Effector memory CD8-positive, alpha-beta T cell (primary cell): Measurements from ENCODE around the gene SF3B4.
A peak's percentile ranks its signal among the peaks of the same experiment; 100 is the strongest.
"Not testable (repeated sequence)": the region's sequence is repeated elsewhere in the genome, so short reads cannot be mapped to it uniquely, and the experiment has no call there.

Experiments used
- ATAC-seq: fragments of 150-1000 bp; cut with Tn5 transposase; replicated peaks from 2 replicates; pipeline ENCODE4 v1.10.0; 2021; ENCODE audit warnings: mild to moderate bottlenecking, moderate library complexity
- DNase-seq, 3 experiments: peaks; one replicate each; pipeline ENCODE4 v3.0.0; 2021
- H3K27ac Mint-ChIP-seq, 2 donors: one replicate each; pipeline ENCODE4 v1.8.0; 2022; ENCODE audit warnings: mild to moderate bottlenecking in 2 of 2, mixed read lengths in 2 of 2, moderate library complexity in 2 of 2
- H3K27me3 Mint-ChIP-seq, 2 donors: one replicate each; pipeline ENCODE4 v1.8.0; 2022; ENCODE audit warnings: mixed read lengths in 2 of 2
- H3K36me3 Mint-ChIP-seq: one replicate; pipeline ENCODE4 v1.8.0; 2022; ENCODE audit warnings: mild to moderate bottlenecking, moderate library complexity, mixed read lengths; ENCODE audit not compliant: insufficient read depth
- H3K4me1 Mint-ChIP-seq, 2 donors: one replicate each; pipeline ENCODE4 v1.8.0; 2022; ENCODE audit warnings: low read depth in 2 of 2, mixed read lengths in 2 of 2
- H3K4me3 Mint-ChIP-seq, 2 donors: one replicate each; pipeline ENCODE4 v1.8.0; 2022; ENCODE audit warnings: mild to moderate bottlenecking in 2 of 2, mixed read lengths in 2 of 2, moderate library complexity in 2 of 2
- H3K9me3 Mint-ChIP-seq, 2 donors: one replicate each; pipeline ENCODE4 v1.8.0; 2022; ENCODE audit warnings: mixed read lengths in 2 of 2
- total RNA-seq, 9 experiments: gene quantifications; one replicate each; lab custom pipeline; 2026; lab: John Stamatoyannopoulos, UW

SF3B4 gene
- total RNA-seq: 22.8 to 53.2 (median 29.8) reads per million in 9 experiments

GRCh38 chr1:149927563-149928400, at the start of gene SF3B4:
TSS of gene SF3B4 (minus strand) at chr1:149927803. CDS start at chr1:149927759, 44 bp downstream.
- Mint-ChIP-seq H3K27me3 (peaks cover 13 to 23% of the 10 kb centered on the region in 2 donors), H3K27ac (peak within 1 kb of the TSS; percentile 95 to 99), H3K4me1 (peaks cover 37 to 39% of the 10 kb centered on the region in 2 donors), H3K36me3 (peaks cover 49% of the 10 kb centered on the region), H3K9me3 (no peaks in the 10 kb centered on the region), H3K4me3 (peak within 1 kb of the TSS; percentile 89 to 95)
- ATAC-seq (peak; percentile 93), DNase-seq (peak; percentile 94 to 95 (median 95))

- Mint-ChIP-seq H3K27me3 (no peaks in the 10 kb centered on the region), H3K9me3 (no peaks in the 10 kb centered on the region), H3K4me1 (peaks cover 2 to 13% of the 10 kb centered on the region in 2 donors), H3K36me3 (peaks cover 24% of the 10 kb centered on the region), H3K27ac (no peak overlapping the region), H3K4me3 (no peak overlapping the region)
- DNase-seq: no peak
- no peak for ATAC-seq
These were observed 49.7 kb upstream of the SF3B4 start for GRCh38 chr1:149977345-149977744.

GRCh38 chr1:149972547-149972946, 44.9 kb upstream of the SF3B4 start:
- H3K27ac Mint-ChIP-seq: peak overlapping the region in 1 of 2 donors; percentile 14
- no peaks in the 10 kb centered on the region for H3K9me3 Mint-ChIP-seq
- no peaks in the 10 kb centered on the region for H3K27me3 Mint-ChIP-seq
- no peak for ATAC-seq
- peaks cover 40% of the 10 kb centered on the region for H3K36me3 Mint-ChIP-seq
- H3K4me1 Mint-ChIP-seq: peaks cover 0 to 3% of the 10 kb centered on the region in 2 donors
- H3K4me3 Mint-ChIP-seq: no peak overlapping the region
- DNase-seq: no peak

GRCh38 chr1:149967646-149968045, 40.0 kb upstream of the SF3B4 start:
- H3K36me3 Mint-ChIP-seq: peaks cover 35% of the 10 kb centered on the region
- no peaks in the 10 kb centered on the region for H3K27me3 Mint-ChIP-seq
- no peak overlapping the region for H3K4me3 Mint-ChIP-seq

GRCh38 chr1:149967041-149967440, 39.4 kb upstream of the SF3B4 start:
- no peak for ATAC-seq
- Mint-ChIP-seq H3K4me1 (peaks cover 4 to 10% of the 10 kb centered on the region in 2 donors), H3K36me3 (peaks cover 35% of the 10 kb centered on the region), H3K27me3 (no peaks in the 10 kb centered on the region), H3K27ac (no peak overlapping the region), H3K9me3 (no peaks in the 10 kb centered on the region), H3K4me3 (no peak overlapping the region)
- no peak for DNase-seq

More at GRCh38 chr1:149967646-149968045, 40.0 kb upstream of the SF3B4 start:
- Mint-ChIP-seq H3K27ac (no peak overlapping the region), H3K4me1 (peaks cover 0 to 4% of the 10 kb centered on the region in 2 donors), H3K9me3 (no peaks in the 10 kb centered on the region)
- DNase-seq (no peak), ATAC-seq (no peak)

- no peaks in the 10 kb centered on the region for H3K9me3 Mint-ChIP-seq
- H3K4me1 Mint-ChIP-seq: peaks cover 4 to 12% of the 10 kb centered on the region in 2 donors
- no peak for ATAC-seq
- peaks cover 33% of the 10 kb centered on the region for H3K36me3 Mint-ChIP-seq
- no peak for DNase-seq
- no peak overlapping the region for H3K27ac Mint-ChIP-seq
- no peak overlapping the region for H3K4me3 Mint-ChIP-seq
- no peaks in the 10 kb centered on the region for H3K27me3 Mint-ChIP-seq
These were observed 38.8 kb upstream of the SF3B4 start for GRCh38 chr1:149966405-149966804.

GRCh38 chr1:149965440-149965839, 37.8 kb upstream of the SF3B4 start:
- H3K27me3 Mint-ChIP-seq: no peaks in the 10 kb centered on the region
- no peaks in the 10 kb centered on the region for H3K9me3 Mint-ChIP-seq
- no peak for DNase-seq
- H3K4me1 Mint-ChIP-seq: peaks cover 4 to 12% of the 10 kb centered on the region in 2 donors
- H3K36me3 Mint-ChIP-seq: peaks cover 28% of the 10 kb centered on the region
- no peak for ATAC-seq
- no peak overlapping the region for H3K4me3 Mint-ChIP-seq
- peak overlapping the region in 1 of 2 donors; percentile 9 for H3K27ac Mint-ChIP-seq

GRCh38 chr1:149963358-149963757, 35.8 kb upstream of the SF3B4 start:
- H3K4me3 Mint-ChIP-seq: no peak overlapping the region
- H3K27ac Mint-ChIP-seq: no peak overlapping the region
- no peaks in the 10 kb centered on the region for H3K27me3 Mint-ChIP-seq
- H3K9me3 Mint-ChIP-seq: no peaks in the 10 kb centered on the region
- H3K36me3 Mint-ChIP-seq: peaks cover 28% of the 10 kb centered on the region
- DNase-seq (no peak), ATAC-seq (no peak)
- H3K4me1 Mint-ChIP-seq: peaks cover 4 to 12% of the 10 kb centered on the region in 2 donors

GRCh38 chr1:149962736-149963135, 35.1 kb upstream of the SF3B4 start:
- Mint-ChIP-seq H3K27me3 (no peaks in the 10 kb centered on the region), H3K4me1 (peaks cover 4 to 12% of the 10 kb centered on the region in 2 donors), H3K36me3 (peaks cover 27% of the 10 kb centered on the region), H3K9me3 (no peaks in the 10 kb centered on the region), H3K4me3 (no peak overlapping the region), H3K27ac (peak overlapping the region in 1 of 2 donors; percentile 11)
- ATAC-seq: no peak
- DNase-seq: no peak

GRCh38 chr1:149962039-149962647, 34.5 kb upstream of the SF3B4 start:
- H3K36me3 Mint-ChIP-seq: peaks cover 27% of the 10 kb centered on the region
- ATAC-seq: peak; percentile 77
- peak overlapping the region in 1 of 2 donors; percentile 11 for H3K27ac Mint-ChIP-seq
- peaks cover 4 to 12% of the 10 kb centered on the region in 2 donors for H3K4me1 Mint-ChIP-seq
- DNase-seq: peak; percentile 33 to 44 (median 44)
- H3K27me3 Mint-ChIP-seq: no peaks in the 10 kb centered on the region
- no peak overlapping the region for H3K4me3 Mint-ChIP-seq
- H3K9me3 Mint-ChIP-seq: no peaks in the 10 kb centered on the region

GRCh38 chr1:149957548-149957947, 29.9 kb upstream of the SF3B4 start:
- not testable (repeated sequence) for H3K4me3 Mint-ChIP-seq, ATAC-seq, H3K9me3 Mint-ChIP-seq, DNase-seq, H3K27me3 Mint-ChIP-seq, H3K36me3 Mint-ChIP-seq, H3K4me1 Mint-ChIP-seq, H3K27ac Mint-ChIP-seq

GRCh38 chr1:149949911-149950310, 22.3 kb upstream of the SF3B4 start:
- peak overlapping the region in 1 of 2 donors; percentile 59 for H3K27ac Mint-ChIP-seq
- H3K4me3 Mint-ChIP-seq: no peak overlapping the region
- DNase-seq (no peak), ATAC-seq (no peak)
- H3K27me3 Mint-ChIP-seq: no peaks in the 10 kb centered on the region
- no peaks in the 10 kb centered on the region for H3K9me3 Mint-ChIP-seq
- H3K36me3 Mint-ChIP-seq: peaks cover 33% of the 10 kb centered on the region
- H3K4me1 Mint-ChIP-seq: no peaks in the 10 kb centered on the region

- peaks cover 30% of the 10 kb centered on the region for H3K36me3 Mint-ChIP-seq
- no peak overlapping the region for H3K4me3 Mint-ChIP-seq
- H3K9me3 Mint-ChIP-seq: no peaks in the 10 kb centered on the region
- peaks cover 0 to 4% of the 10 kb centered on the region in 2 donors for H3K4me1 Mint-ChIP-seq
- H3K27ac Mint-ChIP-seq: no peak overlapping the region
- no peak for ATAC-seq
- no peak for DNase-seq
- no peaks in the 10 kb centered on the region for H3K27me3 Mint-ChIP-seq
These were observed 17.6 kb upstream of the SF3B4 start for GRCh38 chr1:149945206-149945605.
